AG09309 (cell line): ENCODE measurements around the gene IVD.

ENCODE experiments used
- DNase-seq: peaks from one replicate; pipeline ENCODE4 v3.0.0-alpha.2; 2010; ENCODE audit warnings: low read depth
- H3K4me3 ChIP-seq: 2 replicates; pipeline ENCODE4 v1.5.1; 2011; ENCODE audit warnings: mild to moderate bottlenecking, low read depth, low read length, moderate library complexity; ENCODE audit not compliant: control insufficient read depth
- TF ChIP-seq, protein P1 (sequence below): IDR thresholded peaks from 2 replicates; pipeline ENCODE4 v1.5.1; 2011; ENCODE audit warnings: mild to moderate bottlenecking, low read depth, low read length, inconsistent platforms; ENCODE audit not compliant: insufficient read depth, control insufficient read depth; ENCODE audit errors: missing control alignments

Gene IVD

GRCh38 chr15:40470423-40471104 lies 65.0 kb downstream of the IVD start, which contains the start of gene CHST14:
TSS of gene CHST14 (plus strand) at chr15:40470984. CDS start at chr15:40471214, 230 bp downstream.
- DNase-seq = no peak
- H3K4me3 ChIP-seq = peak within 1 kb of the TSS; percentile 53
- TF ChIP-seq, protein P1, sequence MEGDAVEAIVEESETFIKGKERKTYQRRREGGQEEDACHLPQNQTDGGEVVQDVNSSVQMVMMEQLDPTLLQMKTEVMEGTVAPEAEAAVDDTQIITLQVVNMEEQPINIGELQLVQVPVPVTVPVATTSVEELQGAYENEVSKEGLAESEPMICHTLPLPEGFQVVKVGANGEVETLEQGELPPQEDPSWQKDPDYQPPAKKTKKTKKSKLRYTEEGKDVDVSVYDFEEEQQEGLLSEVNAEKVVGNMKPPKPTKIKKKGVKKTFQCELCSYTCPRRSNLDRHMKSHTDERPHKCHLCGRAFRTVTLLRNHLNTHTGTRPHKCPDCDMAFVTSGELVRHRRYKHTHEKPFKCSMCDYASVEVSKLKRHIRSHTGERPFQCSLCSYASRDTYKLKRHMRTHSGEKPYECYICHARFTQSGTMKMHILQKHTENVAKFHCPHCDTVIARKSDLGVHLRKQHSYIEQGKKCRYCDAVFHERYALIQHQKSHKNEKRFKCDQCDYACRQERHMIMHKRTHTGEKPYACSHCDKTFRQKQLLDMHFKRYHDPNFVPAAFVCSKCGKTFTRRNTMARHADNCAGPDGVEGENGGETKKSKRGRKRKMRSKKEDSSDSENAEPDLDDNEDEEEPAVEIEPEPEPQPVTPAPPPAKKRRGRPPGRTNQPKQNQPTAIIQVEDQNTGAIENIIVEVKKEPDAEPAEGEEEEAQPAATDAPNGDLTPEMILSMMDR = no peak
